HG03139 (cell line): ENCODE results near the gene SUCLG1.
"Not testable (repeated sequence)": the region's sequence is repeated elsewhere in the genome, so short reads cannot be mapped to it uniquely, and the experiment has no call there.

Source experiments
- ATAC-seq: cut with Tn5 transposase; IDR thresholded peaks from one replicate; pipeline ENCODE4 v1.9.1; 2021; ENCODE audit not compliant: unreplicated experiment

The SUCLG1 gene

GRCh38 chr2:84424152-84424551, 34.9 kb downstream of the SUCLG1 start:
- no peak for ATAC-seq

- ATAC-seq = no peak
Measured at GRCh38 chr2:84421791-84422190, 37.3 kb downstream of the SUCLG1 start.

- ATAC-seq = no peak
Measured at GRCh38 chr2:84421197-84421596, 37.9 kb downstream of the SUCLG1 start.

- ATAC-seq = no peak
Measured at GRCh38 chr2:84417453-84418145, 41.5 kb downstream of the SUCLG1 start.

GRCh38 chr2:84409531-84409930, 49.5 kb downstream of the SUCLG1 start:
- no peak for ATAC-seq

- ATAC-seq = not testable (repeated sequence)
Measured at GRCh38 chr2:84402111-84402510, 57.0 kb downstream of the SUCLG1 start.

GRCh38 chr2:84399839-84400238, 59.2 kb downstream of the SUCLG1 start:
- not testable (repeated sequence) for ATAC-seq

GRCh38 chr2:84395820-84396219, 63.3 kb downstream of the SUCLG1 start:
- no peak for ATAC-seq

GRCh38 chr2:84394628-84395027, 64.5 kb downstream of the SUCLG1 start:
- ATAC-seq = no peak

- no peak for ATAC-seq
Measured at GRCh38 chr2:84393829-84394228, 65.3 kb downstream of the SUCLG1 start.

- ATAC-seq = no peak
Measured at GRCh38 chr2:84389794-84390193, 69.3 kb downstream of the SUCLG1 start.

- ATAC-seq = no peak
Measured at GRCh38 chr2:84388921-84389490, 70.1 kb downstream of the SUCLG1 start.

- ATAC-seq = no peak
Measured at GRCh38 chr2:84388133-84388532, 70.9 kb downstream of the SUCLG1 start.

GRCh38 chr2:84386336-84387040, 72.6 kb downstream of the SUCLG1 start:
- no peak for ATAC-seq

GRCh38 chr2:84383271-84383670, 75.8 kb downstream of the SUCLG1 start:
- no peak for ATAC-seq

GRCh38 chr2:84380875-84381274, 78.2 kb downstream of the SUCLG1 start:
- no peak for ATAC-seq

- ATAC-seq = no peak
Measured at GRCh38 chr2:84378960-84379359, 80.1 kb downstream of the SUCLG1 start.

GRCh38 chr2:84375020-84375419, 84.1 kb downstream of the SUCLG1 start:
- no peak for ATAC-seq

GRCh38 chr2:84373866-84374265, 85.2 kb downstream of the SUCLG1 start:
- no peak for ATAC-seq
